ENCODE measurements around the gene FOXN3. TPM values are rescaled to one million over a fixed set of nuclear protein-coding genes. Genes with fewer than 3 reads are reported as not detected.

FOXN3 gene
- total and polyA plus RNA-seq, 3 experiments from 2014 or later = 73.9 to 136 (median 74.8) TPM

DNA sequence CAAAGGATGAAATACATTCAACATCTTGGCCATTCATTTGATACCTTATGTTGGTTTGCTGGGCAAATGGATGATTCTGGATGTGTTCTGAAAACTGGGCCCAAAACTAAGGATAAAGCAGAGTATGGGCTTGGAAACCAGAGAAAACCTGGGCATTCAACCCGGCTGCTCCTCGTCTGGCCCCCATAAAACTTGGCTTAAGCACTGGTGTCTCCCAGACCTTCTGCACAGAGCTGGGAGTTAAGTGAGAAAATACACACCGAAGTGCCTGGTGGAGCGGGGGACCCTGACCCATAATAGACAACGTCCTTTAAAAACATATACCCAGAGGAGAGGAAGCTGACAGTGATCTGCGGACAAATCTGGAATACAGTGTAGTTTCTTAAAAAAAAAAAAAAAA is 112.5 kb downstream of the FOXN3 start:
- ChIA-PET CTCF (no interaction called here), POLR2A (no interaction called here)
- Histone ChIP-seq H3K9me3 (ENCODE audit: low read length) (no peaks in the 10 kb centered on the region), H3K4me1 (ENCODE audit: insufficient read depth, low read length) (peaks cover 16% of the 10 kb centered on the region), H3K27me3 (ENCODE audit: insufficient read depth, low read length, poor library complexity, severe bottlenecking) (no peaks in the 10 kb centered on the region), H3K4me3 (ENCODE audit: low read length) (no peak overlapping the region), H3K27ac (ENCODE audit: low read depth, low read length) (no peak overlapping the region), H3K36me3 (ENCODE audit: insufficient read depth, low read length) (no peaks in the 10 kb centered on the region)
- H3K4me3 Mint-ChIP-seq = peak overlapping the region in 2 of 7 donors; percentile 24 to 38
- no peaks in the 10 kb centered on the region for H3K9me3 Mint-ChIP-seq
- H3K4me1 Mint-ChIP-seq = peaks cover 50 to 73% (median 66%) of the 10 kb centered on the region in 3 donors
- no peak for DNase-seq
- H3K36me3 Mint-ChIP-seq = peaks cover 4 to 30% (median 14%) of the 10 kb centered on the region in 3 donors
- peak overlapping the region in 4 of 8 donors; percentile 25 to 83 (median 50) for H3K27ac Mint-ChIP-seq
- H3K27me3 Mint-ChIP-seq = peaks cover 0 to 3% of the 10 kb centered on the region in 2 donors

DNA sequence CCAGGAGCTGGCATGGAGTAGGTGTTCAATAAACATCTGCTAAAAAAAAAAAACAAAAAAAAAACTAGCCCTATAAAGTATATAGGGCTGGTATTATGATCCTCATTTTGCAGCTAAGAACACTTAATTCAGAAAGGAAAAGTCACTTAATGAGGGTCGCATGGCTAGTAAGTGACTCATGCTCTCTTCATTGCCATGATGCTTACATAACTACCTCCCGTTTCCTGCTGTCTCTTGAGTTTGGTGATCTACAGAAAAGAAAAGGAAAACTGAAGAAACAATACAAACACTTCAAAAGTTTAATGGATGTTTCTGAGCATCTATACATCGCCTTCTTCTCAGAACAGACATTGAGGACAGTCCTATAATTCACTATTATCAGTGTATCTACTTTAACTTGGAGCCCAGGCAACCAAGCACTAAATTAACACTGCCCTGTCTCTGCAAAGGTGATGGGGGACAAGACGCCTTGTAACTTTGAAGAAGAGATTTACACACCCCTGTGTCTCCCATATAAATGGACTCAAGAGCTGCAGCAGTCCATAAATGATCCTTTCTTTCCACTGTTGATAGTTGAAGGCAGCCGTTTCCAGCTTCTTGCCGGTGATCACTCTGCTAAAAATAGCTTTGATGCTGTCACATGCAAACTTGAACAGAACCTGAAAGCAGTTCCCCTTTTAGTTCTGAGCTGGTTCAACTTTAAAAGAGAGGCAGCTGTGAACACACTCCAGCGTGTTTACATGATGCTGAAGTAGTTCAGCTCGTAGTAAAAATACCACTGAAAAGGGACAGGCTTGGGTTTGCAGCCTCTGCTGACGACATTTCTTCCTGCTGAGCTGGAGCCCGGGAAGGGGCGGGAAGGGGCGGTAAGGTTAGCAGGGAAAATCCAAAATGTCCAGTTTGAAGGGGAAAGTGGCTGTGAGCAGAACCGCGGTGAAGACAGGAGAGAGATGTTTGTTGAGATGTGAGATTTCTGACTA is 113.3 kb downstream of the FOXN3 start:
- Mint-ChIP-seq H3K4me1 (peaks cover 54 to 81% (median 71%) of the 10 kb centered on the region in 3 donors), H3K27me3 (peaks cover 0 to 3% of the 10 kb centered on the region in 2 donors), H3K4me3 (peak overlapping the region in 4 of 7 donors; percentile 10 to 48 (median 31))

DNA sequence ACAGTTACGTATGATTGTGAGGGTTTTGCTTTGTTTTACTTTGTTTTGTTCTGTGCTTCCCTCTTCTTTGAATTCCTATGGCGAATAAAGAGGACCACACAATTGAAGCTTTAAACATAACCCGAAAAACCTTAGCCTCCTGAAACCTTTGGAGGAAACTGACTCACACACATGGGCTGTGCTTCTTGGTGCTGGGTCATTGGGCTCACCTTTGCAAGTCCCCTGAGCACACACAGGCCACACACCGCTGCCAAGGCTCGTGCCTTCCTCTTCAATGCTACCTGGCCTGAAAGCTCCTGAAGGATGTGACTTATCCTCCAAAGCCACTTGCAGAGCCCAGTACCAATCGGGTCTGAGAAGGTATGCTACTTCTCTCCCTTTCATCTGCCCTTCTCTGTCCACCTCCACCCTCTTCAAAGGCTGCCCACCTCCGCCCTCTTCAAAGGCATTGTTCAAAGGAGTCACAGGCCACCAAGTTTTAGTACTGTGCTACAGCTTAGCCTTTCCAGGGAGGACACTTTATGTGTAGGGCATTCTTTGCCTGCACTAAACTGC is 114.6 kb downstream of the FOXN3 start:
- peaks cover 51 to 79% (median 67%) of the 10 kb centered on the region in 3 donors for H3K4me1 Mint-ChIP-seq

More for the DNA sequence above, 113.3 kb downstream of the FOXN3 start:
- Mint-ChIP-seq H3K36me3 (peaks cover 4 to 32% (median 14%) of the 10 kb centered on the region in 3 donors), H3K9me3 (no peaks in the 10 kb centered on the region), H3K27ac (peak overlapping the region in 7 of 8 donors; percentile 25 to 83 (median 56))
- H3K27me3 ChIP-seq (ENCODE audit: insufficient read depth, low read length, poor library complexity, severe bottlenecking) = no peaks in the 10 kb centered on the region
- H3K27ac ChIP-seq (ENCODE audit: low read depth, low read length) = no peak overlapping the region
- ChIA-PET CTCF (interaction anchor here (0.8 kb wide), 1 partner anchor 10 kb away, joined by 3 read pairs; no protein-coding TSS in a partner anchor), POLR2A (no interaction called here)
- peaks cover 16% of the 10 kb centered on the region for H3K4me1 ChIP-seq (ENCODE audit: insufficient read depth, low read length)
- H3K36me3 ChIP-seq (ENCODE audit: insufficient read depth, low read length) = no peaks in the 10 kb centered on the region
- no peak overlapping the region for H3K4me3 ChIP-seq (ENCODE audit: low read length)
- H3K9me3 ChIP-seq (ENCODE audit: low read length) = no peaks in the 10 kb centered on the region
- peak in 1 of 5 donors; percentile 42 for DNase-seq

DNA sequence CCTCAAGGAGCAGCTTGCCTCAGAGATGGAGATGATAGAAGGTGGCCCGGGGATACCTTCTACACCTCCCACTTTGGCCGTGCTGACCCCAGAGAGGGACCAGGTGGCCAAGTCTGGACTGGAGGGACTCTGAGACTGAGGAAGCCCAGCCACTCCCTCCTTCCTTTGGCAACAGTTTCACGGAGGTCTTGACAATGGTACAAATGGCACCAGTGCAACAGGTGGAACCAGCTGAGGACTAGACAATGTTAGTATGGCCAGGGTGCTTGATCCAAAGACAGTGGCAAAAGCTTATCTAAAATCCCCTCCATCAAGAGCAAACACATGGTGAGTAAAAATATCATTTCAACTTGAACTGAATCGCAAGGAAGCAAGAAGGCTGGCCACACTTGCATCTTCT is 117.4 kb downstream of the FOXN3 start:
- H3K9me3 ChIP-seq (ENCODE audit: low read length) = no peaks in the 10 kb centered on the region
- peaks cover 11% of the 10 kb centered on the region for H3K4me1 ChIP-seq (ENCODE audit: insufficient read depth, low read length)
- H3K27me3 ChIP-seq (ENCODE audit: insufficient read depth, low read length, poor library complexity, severe bottlenecking) = no peaks in the 10 kb centered on the region
- DNase-seq = no peak
- Mint-ChIP-seq H3K27ac (no peak overlapping the region), H3K36me3 (peaks cover 4 to 25% (median 20%) of the 10 kb centered on the region in 3 donors), H3K4me3 (no peak overlapping the region), H3K27me3 (peaks cover 0 to 3% of the 10 kb centered on the region in 2 donors), H3K9me3 (no peaks in the 10 kb centered on the region), H3K4me1 (peaks cover 43 to 67% (median 48%) of the 10 kb centered on the region in 3 donors)
- H3K4me3 ChIP-seq (ENCODE audit: low read length) = no peak overlapping the region
- no peak overlapping the region for H3K27ac ChIP-seq (ENCODE audit: low read depth, low read length)
- POLR2A ChIA-PET = no interaction called here
- CTCF ChIA-PET = no interaction called here
- H3K36me3 ChIP-seq (ENCODE audit: insufficient read depth, low read length) = no peaks in the 10 kb centered on the region

More for the DNA sequence above, 114.6 kb downstream of the FOXN3 start:
- DNase-seq = no peak
- Mint-ChIP-seq H3K27ac (peak overlapping the region in 4 of 8 donors; percentile 7 to 51 (median 18)), H3K4me3 (no peak overlapping the region), H3K36me3 (peaks cover 4 to 28% (median 18%) of the 10 kb centered on the region in 3 donors), H3K9me3 (no peaks in the 10 kb centered on the region), H3K27me3 (peaks cover 0 to 3% of the 10 kb centered on the region in 2 donors)
- no peak overlapping the region for H3K4me3 ChIP-seq (ENCODE audit: low read length)
- no peaks in the 10 kb centered on the region for H3K27me3 ChIP-seq (ENCODE audit: insufficient read depth, low read length, poor library complexity, severe bottlenecking)
- H3K9me3 ChIP-seq (ENCODE audit: low read length) = no peaks in the 10 kb centered on the region
- H3K27ac ChIP-seq (ENCODE audit: low read depth, low read length) = no peak overlapping the region
- POLR2A ChIA-PET = no interaction called here
- CTCF ChIA-PET = no interaction called here
- no peaks in the 10 kb centered on the region for H3K36me3 ChIP-seq (ENCODE audit: insufficient read depth, low read length)
- H3K4me1 ChIP-seq (ENCODE audit: insufficient read depth, low read length) = peaks cover 16% of the 10 kb centered on the region

DNA sequence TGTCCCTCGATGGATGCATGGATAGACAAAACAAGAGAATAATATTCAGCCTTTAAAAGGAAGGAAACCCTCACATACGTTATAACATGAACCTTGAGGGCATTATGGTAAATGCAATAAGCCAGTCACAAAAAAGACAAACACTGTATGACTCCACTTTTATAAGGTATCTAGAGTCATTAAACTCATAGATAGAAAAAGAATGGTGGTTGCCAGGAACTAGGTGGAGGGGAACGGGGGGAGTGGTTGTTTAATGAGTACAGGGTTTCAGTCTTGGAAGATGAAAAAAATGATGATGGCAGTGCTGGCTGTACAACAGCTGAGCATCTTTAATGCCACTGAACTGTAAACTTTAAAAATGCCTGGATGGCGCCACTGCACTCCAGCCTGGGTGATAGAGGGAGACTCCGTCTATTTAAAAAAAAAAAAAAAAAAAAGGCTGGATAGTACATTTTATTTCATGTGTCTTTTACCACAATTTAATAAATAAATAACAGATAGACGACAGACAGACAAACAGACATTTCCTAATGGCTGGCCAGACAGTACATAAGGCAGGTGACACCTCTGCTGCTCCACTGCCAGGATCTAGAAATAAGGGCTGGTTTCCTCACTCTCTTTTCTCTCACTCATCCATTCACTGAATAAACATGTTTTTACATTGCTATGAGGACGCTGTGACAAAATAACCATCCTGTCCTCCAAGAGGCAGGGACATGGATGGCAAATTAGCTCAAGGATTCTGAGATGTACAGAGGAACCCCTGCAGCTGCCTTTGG is 118.8 kb downstream of the FOXN3 start:
- Mint-ChIP-seq H3K27me3 (peaks cover 0 to 1% of the 10 kb centered on the region in 2 donors), H3K27ac (peak overlapping the region in 1 of 8 donors; percentile 79), H3K9me3 (no peaks in the 10 kb centered on the region), H3K4me3 (peak overlapping the region in 1 of 7 donors; percentile 48), H3K4me1 (peaks cover 35 to 62% (median 38%) of the 10 kb centered on the region in 3 donors), H3K36me3 (peaks cover 4 to 20% (median 19%) of the 10 kb centered on the region in 3 donors)
- CTCF ChIA-PET = no interaction called here
- Histone ChIP-seq H3K27me3 (ENCODE audit: insufficient read depth, low read length, poor library complexity, severe bottlenecking) (no peaks in the 10 kb centered on the region), H3K9me3 (ENCODE audit: low read length) (no peaks in the 10 kb centered on the region), H3K27ac (ENCODE audit: low read depth, low read length) (no peak overlapping the region), H3K4me3 (ENCODE audit: low read length) (no peak overlapping the region), H3K36me3 (ENCODE audit: insufficient read depth, low read length) (no peaks in the 10 kb centered on the region), H3K4me1 (ENCODE audit: insufficient read depth, low read length) (no peaks in the 10 kb centered on the region)
- DNase-seq = no peak
- POLR2A ChIA-PET = no interaction called here

DNA sequence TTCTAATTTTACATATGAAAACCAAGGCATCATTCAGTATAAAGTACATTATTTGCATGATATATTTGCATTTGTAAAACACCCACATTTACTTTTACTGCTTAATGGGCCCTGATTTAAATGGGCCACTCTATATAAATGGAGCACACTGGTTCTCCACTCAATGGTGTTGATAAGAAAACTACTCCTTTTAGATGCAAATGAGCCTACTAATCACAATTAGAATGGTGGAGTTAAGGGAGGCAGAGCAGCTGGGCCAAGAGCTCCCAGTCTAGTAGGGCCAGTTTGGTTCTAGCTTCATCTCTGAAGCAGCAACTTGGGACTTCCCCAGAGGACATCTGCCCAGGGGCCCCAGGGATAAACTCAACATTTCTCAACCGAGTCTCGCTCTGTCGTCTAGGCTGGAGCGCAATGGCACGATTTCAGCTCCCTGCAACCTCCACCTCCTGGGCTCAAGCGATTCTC is 120.7 kb downstream of the FOXN3 start:
- Mint-ChIP-seq H3K27ac (peak overlapping the region in 1 of 8 donors; percentile 33), H3K4me1 (peaks cover 41 to 66% (median 45%) of the 10 kb centered on the region in 3 donors), H3K36me3 (peaks cover 4 to 21% (median 18%) of the 10 kb centered on the region in 3 donors), H3K9me3 (no peaks in the 10 kb centered on the region), H3K27me3 (no peaks in the 10 kb centered on the region), H3K4me3 (no peak overlapping the region)
- no peaks in the 10 kb centered on the region for H3K27me3 ChIP-seq (ENCODE audit: insufficient read depth, low read length, poor library complexity, severe bottlenecking)
- H3K36me3 ChIP-seq (ENCODE audit: insufficient read depth, low read length) = no peaks in the 10 kb centered on the region
- no peak overlapping the region for H3K27ac ChIP-seq (ENCODE audit: low read depth, low read length)
- H3K4me3 ChIP-seq (ENCODE audit: low read length) = no peak overlapping the region
- no peaks in the 10 kb centered on the region for H3K4me1 ChIP-seq (ENCODE audit: insufficient read depth, low read length)
- no peak for DNase-seq
- ChIA-PET POLR2A (interaction anchor here (0.6 kb wide), 1 partner anchor 120 kb away, joined by 5 read pairs; no protein-coding TSS in a partner anchor), CTCF (no interaction called here)
- H3K9me3 ChIP-seq (ENCODE audit: low read length) = no peaks in the 10 kb centered on the region

DNA sequence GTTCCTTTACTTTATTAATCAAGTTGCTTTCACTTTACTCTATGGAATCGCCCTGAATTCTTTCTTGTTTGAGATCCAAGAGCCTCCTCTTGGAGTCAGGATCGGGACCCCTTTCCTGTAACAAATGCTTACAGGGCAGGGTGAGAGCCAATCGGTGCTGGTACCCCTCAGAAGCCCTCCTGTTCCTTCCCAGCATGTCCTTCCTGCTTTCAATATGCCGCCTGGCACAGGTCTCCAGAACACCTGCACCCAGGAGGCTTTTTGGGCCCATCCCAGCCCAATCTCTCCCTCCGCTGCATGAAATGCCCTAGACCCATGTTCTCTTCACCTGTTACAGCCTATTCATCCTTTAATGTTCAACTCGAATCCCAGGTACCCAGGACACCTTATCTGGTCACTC is 122.2 kb downstream of the FOXN3 start:
- no peak for DNase-seq
- H3K27me3 ChIP-seq (ENCODE audit: insufficient read depth, low read length, poor library complexity, severe bottlenecking) = no peaks in the 10 kb centered on the region
- no peaks in the 10 kb centered on the region for H3K9me3 ChIP-seq (ENCODE audit: low read length)
- peak overlapping the region in 3 of 8 donors; percentile 5 to 73 (median 68) for H3K27ac Mint-ChIP-seq
- H3K36me3 Mint-ChIP-seq = peaks cover 3 to 30% (median 16%) of the 10 kb centered on the region in 3 donors
- H3K4me1 ChIP-seq (ENCODE audit: insufficient read depth, low read length) = no peaks in the 10 kb centered on the region
- CTCF ChIA-PET = no interaction called here
- POLR2A ChIA-PET = no interaction called here
- no peak overlapping the region for H3K4me3 Mint-ChIP-seq
- no peaks in the 10 kb centered on the region for H3K9me3 Mint-ChIP-seq
- H3K27ac ChIP-seq (ENCODE audit: low read depth, low read length) = no peak overlapping the region
- H3K4me1 Mint-ChIP-seq = peaks cover 44 to 74% (median 58%) of the 10 kb centered on the region in 3 donors
- no peak overlapping the region for H3K4me3 ChIP-seq (ENCODE audit: low read length)
- H3K36me3 ChIP-seq (ENCODE audit: insufficient read depth, low read length) = no peaks in the 10 kb centered on the region
- no peaks in the 10 kb centered on the region for H3K27me3 Mint-ChIP-seq

Data from CD8-positive, alpha-beta memory T cell (primary cell).